ENCODE results near the gene PHF13. TPM values are rescaled to one million over a fixed set of nuclear protein-coding genes. Genes with fewer than 3 reads are reported as not detected.

Gene PHF13
- total RNA-seq = 19.5 TPM

- peak; percentile 99 for DNase-seq
These were observed at the start of gene PHF13 for GRCh38 chr1:6613361-6614018. PHF13 (plus strand) TSS chr1:6613731; CDS start chr1:6614067, 336 bp downstream.

- no peak for DNase-seq
These were observed 44.5 kb upstream of the PHF13 start for GRCh38 chr1:6569033-6569432.

- no peak for DNase-seq
These were observed 43.4 kb upstream of the PHF13 start for GRCh38 chr1:6570100-6570499.

GRCh38 chr1:6570987-6571386 is 42.5 kb upstream of the PHF13 start:
- no peak for DNase-seq

GRCh38 chr1:6572653-6573383 is 40.7 kb upstream of the PHF13 start:
- DNase-seq = no peak

- no peak for DNase-seq
These were observed 39.4 kb upstream of the PHF13 start for GRCh38 chr1:6574025-6574620.

GRCh38 chr1:6574818-6575217 is 38.7 kb upstream of the PHF13 start:
- no peak for DNase-seq

GRCh38 chr1:6577831-6578525 is 35.6 kb upstream of the PHF13 start:
- no peak for DNase-seq

GRCh38 chr1:6578624-6579373 is 34.7 kb upstream of the PHF13 start:
- DNase-seq = no peak

- peak; percentile 96 for DNase-seq
These were observed 34.0 kb upstream of the PHF13 start, which contains the start of gene ZBTB48 for GRCh38 chr1:6579374-6580118. ZBTB48 (plus strand) TSS chr1:6579994; CDS start chr1:6580610, 616 bp downstream.

GRCh38 chr1:6580119-6580592 is 33.4 kb upstream of the PHF13 start:
- no peak for DNase-seq

GRCh38 chr1:6580593-6581409 is 32.7 kb upstream of the PHF13 start:
- no peak for DNase-seq

GRCh38 chr1:6581561-6582305 is 31.8 kb upstream of the PHF13 start:
- DNase-seq = no peak

- DNase-seq = no peak
These were observed 31.2 kb upstream of the PHF13 start for GRCh38 chr1:6582370-6582769.

GRCh38 chr1:6584126-6585080 is 29.1 kb upstream of the PHF13 start:
- DNase-seq = no peak

GRCh38 chr1:6585081-6585722 is 28.3 kb upstream of the PHF13 start:
- no peak for DNase-seq

- no peak for DNase-seq
These were observed 27.7 kb upstream of the PHF13 start for GRCh38 chr1:6585841-6586240.

GRCh38 chr1:6586404-6586816 is 27.1 kb upstream of the PHF13 start:
- DNase-seq = no peak

Data from skin of body (tissue), 2 donors.